ENCODE measurements around the gene FIBP.
"Not testable (repeated sequence)": the region's sequence is repeated elsewhere in the genome, so short reads cannot be mapped to it uniquely, and the experiment has no call there.

Gene FIBP

GRCh38 chr11:65849771-65850216, 38.5 kb downstream of the FIBP start:
- no peak overlapping the region for H3K4me3 Mint-ChIP-seq
- H3K4me1 Mint-ChIP-seq: peaks cover 16% of the 10 kb centered on the region
- H3K9me3 Mint-ChIP-seq: no peaks in the 10 kb centered on the region
- DNase-seq (ENCODE audit: low spot score in 2 of 2): no peak
- ATAC-seq (ENCODE audit: low read depth): no peak
- peaks cover 19% of the 10 kb centered on the region for H3K36me3 Mint-ChIP-seq
- no peaks in the 10 kb centered on the region for H3K27me3 Mint-ChIP-seq
- no peak overlapping the region for H3K27ac Mint-ChIP-seq

DNA sequence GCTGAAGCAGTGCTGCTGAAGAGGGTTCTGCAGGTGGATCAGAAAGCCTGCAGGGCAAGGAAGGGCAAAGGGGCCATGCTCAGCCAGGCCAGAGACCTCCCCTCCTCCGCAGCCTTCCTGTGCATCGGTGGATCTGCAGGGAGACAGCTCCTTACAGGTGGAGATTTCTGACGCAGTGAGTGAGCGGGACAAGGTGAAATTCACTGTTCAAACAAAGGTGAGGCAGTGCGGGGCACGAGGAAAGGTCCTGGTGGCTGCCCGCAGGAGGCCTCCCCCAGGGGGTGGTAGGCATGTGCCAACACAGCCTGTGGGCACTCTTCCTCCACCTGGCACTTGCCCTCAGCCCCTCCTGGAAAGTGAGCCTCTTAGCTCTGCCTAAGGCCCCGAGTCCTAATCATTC, 38.9 kb downstream of the FIBP start:
- no peaks in the 10 kb centered on the region for H3K27me3 Mint-ChIP-seq
- DNase-seq (ENCODE audit: low spot score in 2 of 2) (no peak), ATAC-seq (ENCODE audit: low read depth) (no peak)
- peaks cover 12% of the 10 kb centered on the region for H3K4me1 Mint-ChIP-seq
- H3K36me3 Mint-ChIP-seq: peaks cover 15% of the 10 kb centered on the region
- no peaks in the 10 kb centered on the region for H3K9me3 Mint-ChIP-seq
- no peak overlapping the region for H3K4me3 Mint-ChIP-seq
- no peak overlapping the region for H3K27ac Mint-ChIP-seq

GRCh38 chr11:65848693-65849092, 39.6 kb downstream of the FIBP start:
- not testable (repeated sequence) for H3K9me3 Mint-ChIP-seq; H3K27me3 Mint-ChIP-seq; H3K27ac Mint-ChIP-seq; H3K4me3 Mint-ChIP-seq; DNase-seq (ENCODE audit: low spot score in 2 of 2); H3K4me1 Mint-ChIP-seq; ATAC-seq (ENCODE audit: low read depth)
- H3K36me3 Mint-ChIP-seq: peaks cover 12% of the 10 kb centered on the region

- peaks cover 4% of the 10 kb centered on the region for H3K4me1 Mint-ChIP-seq
- H3K4me3 Mint-ChIP-seq: no peak overlapping the region
- ATAC-seq (ENCODE audit: low read depth): no peak
These were observed 40.5 kb downstream of the FIBP start for GRCh38 chr11:65847746-65848145.

GRCh38 chr11:65844231-65844872, 43.9 kb downstream of the FIBP start:
- no peaks in the 10 kb centered on the region for H3K36me3 Mint-ChIP-seq
- no peaks in the 10 kb centered on the region for H3K9me3 Mint-ChIP-seq
- no peak overlapping the region for H3K27ac Mint-ChIP-seq
- DNase-seq (ENCODE audit: low spot score in 2 of 2) (no peak), ATAC-seq (ENCODE audit: low read depth) (no peak)
- H3K4me3 Mint-ChIP-seq: no peak overlapping the region
- no peaks in the 10 kb centered on the region for H3K27me3 Mint-ChIP-seq
- H3K4me1 Mint-ChIP-seq: no peaks in the 10 kb centered on the region

More at GRCh38 chr11:65847746-65848145, 40.5 kb downstream of the FIBP start:
- DNase-seq (ENCODE audit: low spot score in 2 of 2): no peak
- Mint-ChIP-seq H3K27me3 (no peaks in the 10 kb centered on the region), H3K9me3 (no peaks in the 10 kb centered on the region), H3K27ac (no peak overlapping the region), H3K36me3 (peaks cover 7% of the 10 kb centered on the region)

DNA sequence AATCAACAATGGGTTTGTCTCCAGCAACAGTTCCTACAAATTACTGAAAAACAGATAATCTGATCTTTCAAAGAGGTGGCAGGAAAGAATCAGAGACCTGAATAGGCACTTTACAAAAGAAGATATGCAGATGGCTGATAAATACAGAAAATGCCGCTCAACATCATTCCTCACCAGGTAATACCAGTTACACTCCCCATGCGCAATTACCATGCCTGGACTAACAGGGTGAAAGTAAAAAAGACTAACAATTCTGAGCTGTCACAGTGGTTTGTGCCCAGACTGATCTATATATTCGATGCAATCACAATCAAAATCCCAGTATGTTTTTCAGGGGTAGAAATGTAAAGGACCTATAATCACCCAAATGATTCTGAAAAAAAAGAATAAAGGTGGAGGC, 44.5 kb downstream of the FIBP start:
- Mint-ChIP-seq H3K36me3 (no peaks in the 10 kb centered on the region), H3K4me3 (no peak overlapping the region), H3K9me3 (no peaks in the 10 kb centered on the region), H3K4me1 (no peaks in the 10 kb centered on the region), H3K27me3 (no peaks in the 10 kb centered on the region), H3K27ac (no peak overlapping the region)
- DNase-seq (ENCODE audit: low spot score in 2 of 2) (no peak), ATAC-seq (ENCODE audit: low read depth) (no peak)

DNA sequence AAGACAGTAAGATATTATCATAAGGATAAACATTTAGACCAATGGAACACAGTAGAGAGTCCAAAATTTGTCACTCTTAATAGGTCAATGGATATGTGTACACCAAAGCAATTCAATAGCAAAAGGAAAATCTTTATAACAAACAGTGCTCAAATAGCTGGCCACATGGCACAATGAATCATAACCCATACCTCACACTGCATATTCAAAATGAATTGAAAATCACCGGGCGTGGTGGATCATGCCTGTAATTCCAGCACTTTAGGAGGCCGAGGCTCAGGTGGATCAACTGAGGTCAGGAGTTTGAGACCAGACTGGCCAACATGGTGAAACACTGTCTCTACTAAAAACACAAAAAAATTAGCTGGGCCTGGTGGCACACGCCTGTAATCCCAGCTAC, 46.1 kb downstream of the FIBP start:
- Mint-ChIP-seq H3K4me3 (no peak overlapping the region), H3K27ac (no peak overlapping the region), H3K36me3 (no peaks in the 10 kb centered on the region), H3K4me1 (no peaks in the 10 kb centered on the region), H3K27me3 (no peaks in the 10 kb centered on the region), H3K9me3 (no peaks in the 10 kb centered on the region)
- DNase-seq (ENCODE audit: low spot score in 2 of 2) (no peak), ATAC-seq (ENCODE audit: low read depth) (no peak)

- Mint-ChIP-seq H3K27ac (no peak overlapping the region), H3K4me1 (peaks cover 13% of the 10 kb centered on the region), H3K9me3 (no peaks in the 10 kb centered on the region), H3K36me3 (no peaks in the 10 kb centered on the region), H3K27me3 (peaks cover 4% of the 10 kb centered on the region), H3K4me3 (no peak overlapping the region)
- ATAC-seq (ENCODE audit: low read depth) (no peak), DNase-seq (ENCODE audit: low spot score in 2 of 2) (no peak)
These were observed 54.1 kb downstream of the FIBP start for GRCh38 chr11:65834202-65834601.
